ENCODE data around the gene TPM1. TPM values are rescaled to one million over a fixed set of nuclear protein-coding genes. Genes with fewer than 3 reads are reported as not detected.

TPM1 gene
- 10 to 100 TPM; 32.0 to 49.3 TPM for total RNA-seq

GRCh38 chr15:63041974-63042876, at the start of gene TPM1:
Gene TPM1, plus strand, starts transcription at chr15:63042747. Its CDS starts 83 bp downstream, at chr15:63042830.

Other genes with a start within 250 kb of the TPM1 start
- 10 to 100 TPM; 24.8 to 26.0 TPM for gene LACTB, start 79.1 kb downstream of the TPM1 start, total RNA-seq
- 100 to 1,000 TPM; 159 to 233 TPM for gene RPS27L, start 114.7 kb downstream of the TPM1 start, total RNA-seq
- 100 to 1,000 TPM in 1 of 2 donors, 10 to 100 TPM in 1; 57.5 to 123 TPM for gene RAB8B, start 146.9 kb downstream of the TPM1 start, total RNA-seq
- 10 to 100 TPM; 39.3 to 43.7 TPM for gene APH1B, start 234.9 kb downstream of the TPM1 start, total RNA-seq

Measured in melanocyte of skin (primary cell).